ENCODE measurements around the gene NUDT4.
A peak's percentile ranks its signal among the peaks of the same experiment; 100 is the strongest.
"Not testable (repeated sequence)": the region's sequence is repeated elsewhere in the genome, so short reads cannot be mapped to it uniquely, and the experiment has no call there.

Gene NUDT4

DNA sequence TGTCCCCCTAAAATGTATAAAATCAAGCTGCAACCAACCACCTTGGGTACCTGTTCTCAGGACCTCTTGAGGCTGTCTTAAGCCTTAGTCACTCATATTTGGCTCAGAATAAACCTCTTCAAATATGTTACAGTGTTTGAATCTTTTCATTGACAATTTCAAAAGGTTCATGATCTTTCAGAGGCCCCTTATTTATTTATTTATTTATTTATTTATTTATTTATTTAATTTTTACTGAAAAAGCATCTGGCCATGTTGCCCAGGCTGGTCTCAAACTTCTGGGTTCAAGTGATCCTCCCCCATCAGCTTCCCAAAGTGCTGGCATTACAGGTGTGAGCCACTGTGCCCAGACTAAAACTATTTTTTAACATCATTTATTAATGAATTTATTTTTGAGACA is 8.2 kb upstream of the NUDT4 start:
- no peak for DNase-seq

GRCh38 chr12:93370947-93371346 is 6.8 kb upstream of the NUDT4 start:
- DNase-seq: no peak

DNA sequence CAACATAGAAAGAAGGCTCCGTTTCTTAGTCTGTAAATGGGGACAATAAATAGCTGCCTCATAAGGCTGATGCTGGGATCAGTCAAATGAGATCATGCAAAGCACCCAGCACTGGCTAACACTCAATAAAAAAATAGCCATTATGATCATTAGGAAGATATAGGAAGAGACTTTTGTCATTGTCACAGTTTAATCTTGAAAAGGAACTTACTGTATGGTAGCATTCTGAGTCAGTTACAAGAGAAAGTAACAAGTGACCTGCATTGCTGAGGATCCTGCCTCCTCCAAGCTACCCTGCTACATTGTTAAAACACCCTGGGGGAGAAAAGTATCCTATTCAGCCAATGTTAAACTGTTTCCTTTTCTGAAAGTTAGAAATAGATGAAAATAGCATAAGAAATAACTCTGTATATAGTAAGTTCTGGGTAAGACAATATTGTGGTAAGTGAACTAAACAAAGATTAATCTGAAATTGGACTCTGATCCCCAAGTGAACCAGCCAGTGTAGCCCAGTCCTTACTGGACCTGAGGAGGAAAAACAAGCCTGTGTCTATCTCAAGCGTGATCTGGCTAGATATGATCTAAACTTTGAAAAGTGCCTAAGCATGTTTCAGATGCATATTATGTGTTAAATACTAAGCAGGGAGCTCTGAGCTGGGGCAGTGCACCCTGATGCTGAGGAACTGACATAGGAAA is 3.6 kb upstream of the NUDT4 start:
- no peak for DNase-seq

- no peak for DNase-seq
Observed at GRCh38 chr12:93375906-93376305, 1.8 kb upstream of the NUDT4 start.

- DNase-seq: peak; percentile 25
Observed at GRCh38 chr12:93376436-93377251, 1.1 kb upstream of the NUDT4 start.

DNA sequence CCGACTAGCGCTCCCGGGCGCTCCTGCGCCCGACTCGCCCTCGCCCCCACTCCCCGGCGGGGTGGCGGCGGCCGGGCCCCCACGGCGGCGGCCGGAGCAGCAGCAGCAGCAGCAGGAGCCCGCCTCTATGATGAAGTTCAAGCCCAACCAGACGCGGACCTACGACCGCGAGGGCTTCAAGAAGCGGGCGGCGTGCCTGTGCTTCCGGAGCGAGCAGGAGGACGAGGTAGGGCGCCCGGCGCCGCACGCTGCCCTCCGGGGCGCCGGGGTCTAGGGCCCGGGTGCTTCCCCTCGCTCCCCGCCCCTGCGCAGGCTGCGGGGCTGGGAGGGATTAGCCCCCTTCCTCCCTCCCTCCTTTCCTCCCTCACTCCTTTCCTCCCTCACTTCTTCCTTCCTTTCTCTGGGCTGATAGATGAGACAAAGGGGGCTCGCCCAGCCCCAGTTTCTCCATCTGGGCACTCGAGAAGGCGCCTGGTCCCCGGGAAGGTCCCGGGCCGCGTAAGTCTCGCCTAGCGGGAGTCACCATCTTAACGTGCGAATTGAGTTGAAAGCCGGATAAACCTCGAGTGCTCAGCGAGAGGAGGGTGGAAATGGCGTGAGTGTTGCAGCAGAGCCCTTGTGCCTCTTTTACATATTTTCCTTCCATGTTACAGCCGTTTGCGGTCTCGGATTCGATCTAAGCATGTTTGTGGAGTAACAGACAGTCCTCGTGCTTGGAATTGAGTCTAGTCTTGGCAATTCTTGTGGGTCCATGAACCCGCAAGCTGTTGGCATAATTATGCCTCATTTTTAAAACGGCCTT is 672 bp downstream of the NUDT4 start:
- DNase-seq: peak; percentile 78

- no peak for DNase-seq
Observed at GRCh38 chr12:93378998-93379325, 1.2 kb downstream of the NUDT4 start.

DNA sequence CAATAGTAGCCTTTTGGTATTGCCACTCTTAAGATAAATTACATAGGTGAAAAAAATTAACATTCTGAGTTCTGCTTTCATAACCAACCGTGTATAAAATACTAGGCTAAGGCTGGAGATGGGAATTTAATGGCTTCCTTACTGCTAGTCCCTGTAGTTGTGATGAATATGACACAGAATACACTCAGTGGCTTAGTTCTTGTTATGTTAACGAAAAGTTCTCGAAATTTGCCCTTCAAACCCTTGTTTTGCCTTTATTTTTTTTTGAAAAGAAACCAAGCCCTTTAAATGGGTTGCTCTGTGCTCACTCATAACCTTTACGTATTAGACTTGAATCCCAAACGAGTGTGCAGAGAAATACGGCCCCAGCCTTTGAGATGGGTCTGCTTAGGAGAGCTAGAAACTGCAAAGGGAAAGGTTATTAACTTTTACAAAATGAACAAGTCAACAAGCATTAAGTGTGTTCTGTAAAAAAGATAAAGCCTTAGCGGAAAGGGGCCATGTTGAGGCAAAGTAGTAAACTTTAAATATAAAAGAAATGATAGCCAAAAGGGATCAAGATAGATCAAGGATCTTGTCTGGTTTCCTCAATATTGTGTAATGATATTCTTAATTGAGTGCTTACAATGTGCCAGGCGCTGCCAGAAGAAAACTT is 1.7 kb downstream of the NUDT4 start:
- DNase-seq: no peak

DNA sequence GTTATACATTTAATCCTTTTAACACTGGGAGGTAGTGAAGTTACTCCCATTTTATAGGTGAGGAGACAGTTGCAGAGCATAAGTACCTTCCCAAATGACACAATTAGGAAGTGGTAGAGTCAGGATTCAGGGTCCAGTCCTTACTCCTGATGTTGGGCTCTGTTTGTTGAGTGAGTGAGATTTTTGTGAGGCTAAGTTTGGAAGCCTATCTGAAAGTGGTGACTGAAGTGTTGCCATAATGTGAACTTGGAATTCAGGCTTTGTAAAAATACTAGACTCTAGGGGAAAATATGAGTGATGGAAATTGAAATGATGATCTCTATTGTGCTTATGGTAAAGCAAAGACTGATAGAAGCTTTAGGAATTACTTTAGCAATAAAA is 2.2 kb downstream of the NUDT4 start:
- no peak for DNase-seq

- peak; percentile 47 for DNase-seq
Observed at GRCh38 chr12:93380480-93381121, 2.9 kb downstream of the NUDT4 start.

- DNase-seq: no peak
Observed at GRCh38 chr12:93381161-93381975, 3.6 kb downstream of the NUDT4 start.

- DNase-seq: not testable (repeated sequence)
Observed at GRCh38 chr12:93381976-93382437, 4.3 kb downstream of the NUDT4 start.

GRCh38 chr12:93387780-93388179 is 10.1 kb downstream of the NUDT4 start:
- peak; percentile 66 for DNase-seq

- DNase-seq: no peak
Observed at GRCh38 chr12:93390031-93390430, 12.3 kb downstream of the NUDT4 start.

GRCh38 chr12:93390549-93391297 is 13.0 kb downstream of the NUDT4 start:
- DNase-seq: no peak

GRCh38 chr12:93393425-93393824 is 15.7 kb downstream of the NUDT4 start:
- no peak for DNase-seq

- DNase-seq: no peak
Observed at GRCh38 chr12:93397412-93397811, 19.7 kb downstream of the NUDT4 start.

GRCh38 chr12:93399183-93399863 is 21.6 kb downstream of the NUDT4 start:
- DNase-seq: not testable (repeated sequence)

DNA sequence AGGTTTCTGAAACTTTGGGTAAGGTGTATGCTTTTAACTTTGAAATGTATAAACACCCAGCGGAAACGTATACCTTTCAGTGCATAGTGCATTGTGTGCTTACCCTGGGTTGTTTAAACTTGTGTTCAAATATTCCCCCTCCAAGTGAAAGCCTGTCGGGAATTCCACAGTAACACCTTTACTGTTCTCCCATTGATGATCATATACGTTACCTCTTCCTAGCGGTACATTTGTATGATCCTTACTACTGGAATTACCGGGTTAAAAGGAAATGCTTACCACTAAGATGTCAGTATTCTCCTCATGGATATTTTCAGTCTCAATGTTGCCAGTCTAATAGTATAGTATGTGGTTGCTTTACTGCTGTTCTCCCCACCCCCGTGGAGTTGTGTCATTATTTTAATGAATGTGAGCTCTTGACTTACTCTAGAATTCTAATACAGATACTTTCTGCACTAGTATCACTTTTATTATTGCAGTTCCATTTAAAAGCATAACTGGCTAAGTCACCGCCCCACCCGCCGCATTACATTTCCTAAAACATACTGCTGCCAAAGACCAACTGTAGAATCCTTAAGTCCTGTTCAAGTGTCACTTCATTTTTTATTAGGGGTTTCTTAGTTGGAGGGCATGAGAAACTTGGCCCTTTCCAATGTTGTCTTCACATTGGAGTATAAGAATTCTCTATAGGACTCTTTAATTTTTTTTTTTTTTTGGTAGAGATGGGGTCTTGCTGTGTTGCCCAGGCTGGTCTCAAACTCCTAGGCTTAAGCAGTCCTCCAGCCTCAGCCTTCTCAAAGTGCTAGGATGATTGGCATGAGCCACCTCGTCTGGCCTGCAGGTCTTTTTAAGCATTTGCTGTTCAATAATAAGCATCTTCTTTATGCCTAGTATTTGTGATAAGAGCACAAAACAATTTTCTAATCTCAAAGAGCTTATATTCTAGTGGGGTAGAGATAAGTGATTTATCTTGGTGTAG is 24.9 kb downstream of the NUDT4 start:
- no peak for DNase-seq

Data from fibroblast of skin of right quadriceps (primary cell).